ENCODE results near the gene FGFBP3.
A peak's percentile ranks its signal among the peaks of the same experiment; 100 is the strongest.
"Not testable (repeated sequence)": the region's sequence is repeated elsewhere in the genome, so short reads cannot be mapped to it uniquely, and the experiment has no call there.

FGFBP3 gene

GRCh38 chr10:91919651-91920050 lies 10.4 kb upstream of the FGFBP3 start:
- H3K27me3 Mint-ChIP-seq, result peaks cover 27% of the 10 kb centered on the region
- no peaks in the 10 kb centered on the region for H3K9me3 Mint-ChIP-seq
- no peak overlapping the region for H3K4me3 Mint-ChIP-seq
- ATAC-seq (no peak), DNase-seq (no peak)
- no peak overlapping the region for H3K27ac Mint-ChIP-seq
- H3K4me1 Mint-ChIP-seq, result peaks cover 11% of the 10 kb centered on the region

GRCh38 chr10:91910467-91910866 lies 1.2 kb upstream of the FGFBP3 start:
- DNase-seq (no peak), ATAC-seq (no peak)
- H3K4me3 Mint-ChIP-seq, result no peak overlapping the region
- no peak overlapping the region for H3K27ac Mint-ChIP-seq
- peaks cover 15% of the 10 kb centered on the region for H3K4me1 Mint-ChIP-seq
- H3K27me3 Mint-ChIP-seq, result peaks cover 22% of the 10 kb centered on the region
- no peaks in the 10 kb centered on the region for H3K9me3 Mint-ChIP-seq

- peak overlapping the region; percentile 93 to 95 for H3K4me3 Mint-ChIP-seq
- DNase-seq, result peak; percentile 82 to 84
- no peaks in the 10 kb centered on the region for H3K9me3 Mint-ChIP-seq
- H3K27me3 Mint-ChIP-seq, result peaks cover 3% of the 10 kb centered on the region
- peak overlapping the region; percentile 90 to 92 for H3K27ac Mint-ChIP-seq
- peaks cover 15% of the 10 kb centered on the region for H3K4me1 Mint-ChIP-seq
- peak; percentile 93 for ATAC-seq
Observed at GRCh38 chr10:91908337-91909116, 759 bp downstream of the FGFBP3 start.

DNA sequence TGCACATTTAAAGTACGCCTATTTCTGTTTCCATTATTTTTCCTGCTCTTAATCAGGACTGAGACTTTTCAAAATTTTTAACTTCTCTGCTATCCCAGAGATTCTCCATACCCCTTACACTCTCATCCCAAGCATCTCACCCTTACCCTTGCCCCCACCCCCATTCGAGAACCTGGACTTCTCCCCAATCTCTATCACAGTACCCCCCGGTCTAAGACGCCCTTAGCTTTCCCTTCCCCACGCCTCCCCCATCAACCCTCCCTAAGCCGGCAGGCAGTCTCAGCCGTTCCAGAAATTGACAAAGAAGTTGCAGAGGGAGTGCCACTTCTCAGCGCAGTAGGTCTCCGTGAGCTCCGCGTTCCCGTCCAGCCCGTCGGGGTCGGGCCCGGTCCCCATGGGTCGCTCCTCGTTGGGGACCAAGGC lies 1.4 kb downstream of the FGFBP3 start:
- Mint-ChIP-seq H3K27me3 (no peaks in the 10 kb centered on the region), H3K4me1 (peaks cover 15% of the 10 kb centered on the region), H3K9me3 (no peaks in the 10 kb centered on the region), H3K27ac (peak overlapping the region; percentile 78 to 92), H3K4me3 (peak overlapping the region; percentile 89 to 95)
- no peak for ATAC-seq
- no peak for DNase-seq

- DNase-seq (no peak), ATAC-seq (no peak)
- Mint-ChIP-seq H3K4me1 (peaks cover 23% of the 10 kb centered on the region), H3K9me3 (no peaks in the 10 kb centered on the region), H3K27me3 (no peaks in the 10 kb centered on the region), H3K27ac (peak overlapping the region in 1 of 2 donors; percentile 34), H3K4me3 (peak overlapping the region; percentile 89 to 95)
Observed at GRCh38 chr10:91907033-91907594, 2.2 kb downstream of the FGFBP3 start.

DNA sequence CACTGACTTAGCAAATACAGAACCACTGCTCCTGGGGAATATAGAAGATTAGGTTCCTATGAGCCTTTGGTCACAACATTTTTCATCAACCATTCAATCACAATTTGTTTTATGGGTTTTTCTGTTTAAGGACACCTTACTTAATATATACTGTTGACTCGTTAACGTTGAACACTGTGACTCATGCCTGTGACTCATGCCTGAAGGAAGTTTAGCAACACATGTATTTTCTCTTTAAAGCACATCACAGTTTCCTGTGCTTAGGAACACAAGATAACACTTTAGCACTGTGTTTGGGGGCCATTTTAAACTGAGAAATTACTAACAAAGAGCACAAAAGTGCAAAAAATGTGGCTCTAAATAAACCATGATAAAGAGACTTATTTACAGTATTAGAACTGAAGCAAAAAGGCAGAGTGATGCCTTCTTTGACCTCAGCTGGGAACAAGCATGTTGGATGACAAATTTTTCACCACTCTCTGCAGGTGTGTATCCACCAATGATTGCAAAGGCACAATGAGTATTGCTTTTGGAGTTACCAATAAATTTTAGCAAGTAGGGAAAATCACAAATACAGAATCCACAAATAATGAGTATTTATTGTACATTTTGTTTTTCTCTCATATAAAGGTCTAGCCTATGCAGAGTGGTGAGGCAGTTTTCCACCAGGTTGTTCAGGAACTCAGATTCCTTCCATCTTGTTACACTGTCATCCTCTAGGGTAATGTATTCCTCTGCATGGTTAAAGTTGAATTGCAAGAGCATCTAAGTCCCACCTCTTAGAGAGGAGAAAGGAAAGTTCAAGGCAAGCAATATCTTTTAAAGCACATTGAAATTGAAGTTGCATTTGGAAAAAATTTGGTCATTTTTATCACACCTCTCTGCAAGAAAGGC lies 7.3 kb downstream of the FGFBP3 start:
- peak overlapping the region; percentile 29 to 44 for H3K4me3 Mint-ChIP-seq
- H3K27me3 Mint-ChIP-seq, result peaks cover 7% of the 10 kb centered on the region
- H3K4me1 Mint-ChIP-seq, result peaks cover 25% of the 10 kb centered on the region
- H3K9me3 Mint-ChIP-seq, result no peaks in the 10 kb centered on the region
- peak; percentile 17 to 49 for DNase-seq
- H3K27ac Mint-ChIP-seq, result peak overlapping the region in 1 of 2 donors; percentile 66
- ATAC-seq, result peak; percentile 100

GRCh38 chr10:91897421-91897820 lies 11.9 kb downstream of the FGFBP3 start:
- Mint-ChIP-seq H3K9me3 (no peaks in the 10 kb centered on the region), H3K4me1 (peaks cover 16% of the 10 kb centered on the region), H3K27me3 (peaks cover 16% of the 10 kb centered on the region), H3K27ac (no peak overlapping the region), H3K4me3 (no peak overlapping the region)
- no peak for DNase-seq
- ATAC-seq, result no peak

- ATAC-seq (no peak), DNase-seq (no peak)
- Mint-ChIP-seq H3K4me1 (peaks cover 5% of the 10 kb centered on the region), H3K27ac (no peak overlapping the region), H3K4me3 (no peak overlapping the region), H3K9me3 (no peaks in the 10 kb centered on the region), H3K27me3 (peaks cover 16% of the 10 kb centered on the region)
Observed at GRCh38 chr10:91896212-91896756, 13.0 kb downstream of the FGFBP3 start.

DNA sequence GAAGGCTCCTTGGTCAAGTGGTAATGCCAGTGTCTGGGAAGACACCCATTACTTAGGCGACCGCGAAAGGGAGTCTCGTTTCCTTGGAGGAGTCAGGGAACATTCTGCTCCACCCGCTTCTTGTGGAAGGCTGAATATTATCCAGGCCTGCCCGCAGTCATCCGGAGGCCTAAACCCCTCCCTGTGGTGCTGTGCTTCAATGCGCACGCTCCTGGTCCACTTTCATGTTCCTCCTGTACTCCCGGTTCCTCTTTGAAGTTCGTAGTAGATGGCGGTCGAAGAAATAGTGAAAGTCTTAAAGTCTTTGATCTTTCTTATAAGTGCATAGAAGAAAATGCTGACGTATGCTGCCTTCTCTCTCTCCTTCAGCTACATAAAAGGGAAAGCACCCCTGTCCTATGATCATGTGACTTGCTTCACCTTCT lies 15.0 kb downstream of the FGFBP3 start:
- ATAC-seq, H3K4me3 Mint-ChIP-seq, H3K4me1 Mint-ChIP-seq, H3K27ac Mint-ChIP-seq, H3K9me3 Mint-ChIP-seq, DNase-seq: not testable (repeated sequence)
- H3K27me3 Mint-ChIP-seq, result peaks cover 23% of the 10 kb centered on the region

GRCh38 chr10:91893051-91893450 lies 16.2 kb downstream of the FGFBP3 start:
- H3K4me3 Mint-ChIP-seq, result no peak overlapping the region
- no peak overlapping the region for H3K27ac Mint-ChIP-seq
- H3K4me1 Mint-ChIP-seq, result peaks cover under 1% of the 10 kb centered on the region
- H3K27me3 Mint-ChIP-seq, result peaks cover 26% of the 10 kb centered on the region
- ATAC-seq (no peak), DNase-seq (no peak)
- H3K9me3 Mint-ChIP-seq, result no peaks in the 10 kb centered on the region

DNA sequence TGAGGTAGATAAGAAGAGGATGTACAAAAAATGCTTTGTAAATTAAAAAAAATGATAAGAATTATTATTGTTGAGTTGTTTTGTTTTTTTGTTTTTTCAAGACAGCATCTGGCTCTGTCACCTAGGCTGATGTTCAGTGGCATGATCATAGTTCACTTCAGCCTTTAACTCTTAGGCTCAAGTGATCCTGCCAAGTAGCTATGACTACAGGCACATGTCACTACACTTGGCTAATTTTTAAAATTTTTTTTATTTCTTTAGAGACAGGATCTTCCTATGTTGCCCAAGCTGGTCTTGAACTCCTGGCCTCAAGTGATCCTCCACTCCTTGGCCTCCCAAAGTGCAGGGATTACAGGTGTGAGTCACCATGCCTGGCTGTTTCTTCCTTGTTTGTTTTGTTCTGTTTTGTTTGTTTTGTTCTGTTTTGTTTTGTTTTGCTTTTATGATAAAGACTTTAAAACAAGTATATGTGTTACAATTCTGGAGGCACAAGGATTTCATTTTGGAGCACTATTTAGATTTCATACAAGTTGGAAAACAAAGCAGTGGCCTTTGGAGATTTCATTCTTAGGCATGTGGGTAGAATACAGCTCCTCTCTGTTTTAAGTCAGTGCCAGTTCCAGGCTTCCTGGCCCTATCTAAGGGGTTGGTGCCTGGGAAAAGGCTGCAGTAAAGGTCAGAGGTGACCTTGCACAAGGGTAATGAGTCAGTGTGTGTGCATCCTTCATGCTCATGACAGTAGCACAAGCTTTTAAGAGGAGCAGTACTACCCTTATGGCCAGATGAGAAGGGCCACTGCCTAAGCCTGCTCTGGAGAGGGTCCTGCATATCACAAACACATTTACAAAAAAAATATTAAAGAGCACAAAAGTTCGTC lies 17.9 kb downstream of the FGFBP3 start:
- peaks cover 11% of the 10 kb centered on the region for H3K4me1 Mint-ChIP-seq
- H3K27ac Mint-ChIP-seq, result no peak overlapping the region
- DNase-seq (no peak), ATAC-seq (no peak)
- H3K9me3 Mint-ChIP-seq, result no peaks in the 10 kb centered on the region
- H3K27me3 Mint-ChIP-seq, result peaks cover 24% of the 10 kb centered on the region
- no peak overlapping the region for H3K4me3 Mint-ChIP-seq

GRCh38 chr10:91887272-91888076 lies 21.8 kb downstream of the FGFBP3 start:
- Mint-ChIP-seq H3K4me3 (peak overlapping the region; percentile 82 to 97), H3K4me1 (peaks cover 11% of the 10 kb centered on the region), H3K9me3 (no peaks in the 10 kb centered on the region), H3K27ac (peak overlapping the region in 1 of 2 donors; percentile 86), H3K27me3 (peaks cover 45% of the 10 kb centered on the region)
- DNase-seq (peak; percentile 9 to 12), ATAC-seq (peak; percentile 80)

GRCh38 chr10:91886954-91887271 lies 22.4 kb downstream of the FGFBP3 start:
- peaks cover 45% of the 10 kb centered on the region for H3K27me3 Mint-ChIP-seq
- peak overlapping the region; percentile 82 to 97 for H3K4me3 Mint-ChIP-seq
- H3K9me3 Mint-ChIP-seq, result no peaks in the 10 kb centered on the region
- ATAC-seq (no peak), DNase-seq (no peak)
- H3K27ac Mint-ChIP-seq, result no peak overlapping the region
- peaks cover 11% of the 10 kb centered on the region for H3K4me1 Mint-ChIP-seq

Measured in stimulated activated naive CD8-positive, alpha-beta T cell treated with anti-CD3 and anti-CD28 coated beads, Interleukin-15, amount 100 ng/mL, for 72 hours (primary cell).